ENCODE measurements around the gene PASD1. TPM values are rescaled to one million over a fixed set of nuclear protein-coding genes. Genes with fewer than 3 reads are reported as not detected.
"Not testable (repeated sequence)": the region's sequence is repeated elsewhere in the genome, so short reads cannot be mapped to it uniquely, and the experiment has no call there.

The PASD1 gene
- total RNA-seq, 3 donors from 2014 or later = not detected

GRCh38 chrX:151564035-151564434 is 560 bp downstream of the PASD1 start:
- Histone ChIP-seq H3K9me3 (no peaks in the 10 kb centered on the region), H3K4me3 (no peak overlapping the region), H3K36me3 (ENCODE audit: low read depth) (no peaks in the 10 kb centered on the region), H3K4me1 (ENCODE audit: low read depth) (no peaks in the 10 kb centered on the region)
- DNase-seq (no peak), ATAC-seq (no peak)
- no peak for TF ChIP-seq CTCF (IDR thresholded peaks at IDR 0.05)
- intact Hi-C loops (cut with DNase I, micrococcal nuclease) = no loop called here

GRCh38 chrX:151566872-151567271 is 3.4 kb downstream of the PASD1 start:
- H3K4me1 ChIP-seq (ENCODE audit: low read depth); H3K36me3 ChIP-seq (ENCODE audit: low read depth); ATAC-seq; H3K4me3 ChIP-seq; H3K9me3 ChIP-seq; intact Hi-C loops (cut with DNase I, micrococcal nuclease); DNase-seq: not testable (repeated sequence)

- no peaks in the 10 kb centered on the region for H3K9me3 ChIP-seq
- H3K4me3 ChIP-seq = no peak overlapping the region
- DNase-seq (no peak), ATAC-seq (no peak)
- no peak for TF ChIP-seq CTCF (IDR thresholded peaks at IDR 0.05)
- no peaks in the 10 kb centered on the region for H3K4me1 ChIP-seq (ENCODE audit: low read depth)
- no peaks in the 10 kb centered on the region for H3K36me3 ChIP-seq (ENCODE audit: low read depth)
- intact Hi-C loops (cut with DNase I, micrococcal nuclease) = no loop called here
Measured at GRCh38 chrX:151570561-151570960, 7.1 kb downstream of the PASD1 start.

- H3K36me3 ChIP-seq (ENCODE audit: low read depth); DNase-seq; H3K4me1 ChIP-seq (ENCODE audit: low read depth); ATAC-seq; H3K9me3 ChIP-seq; intact Hi-C loops (cut with DNase I, micrococcal nuclease); H3K4me3 ChIP-seq: not testable (repeated sequence)
Measured at GRCh38 chrX:151593384-151593783, 29.9 kb downstream of the PASD1 start.

GRCh38 chrX:151596282-151596681 is 32.8 kb downstream of the PASD1 start:
- Histone ChIP-seq H3K36me3 (ENCODE audit: low read depth) (no peaks in the 10 kb centered on the region), H3K4me1 (ENCODE audit: low read depth) (no peaks in the 10 kb centered on the region), H3K9me3 (no peaks in the 10 kb centered on the region), H3K4me3 (no peak overlapping the region)
- intact Hi-C loops (cut with DNase I, micrococcal nuclease) = no loop called here
- ATAC-seq (no peak), DNase-seq (no peak)
- no peak for TF ChIP-seq CTCF (IDR thresholded peaks at IDR 0.05)

GRCh38 chrX:151604931-151605330 is 41.5 kb downstream of the PASD1 start:
- Histone ChIP-seq H3K9me3 (no peaks in the 10 kb centered on the region), H3K4me1 (ENCODE audit: low read depth) (no peaks in the 10 kb centered on the region), H3K36me3 (ENCODE audit: low read depth) (no peaks in the 10 kb centered on the region), H3K4me3 (no peak overlapping the region)
- intact Hi-C loops (cut with DNase I, micrococcal nuclease) = no loop called here
- no peak for TF ChIP-seq CTCF (IDR thresholded peaks at IDR 0.05)
- ATAC-seq (no peak), DNase-seq (no peak)

- no peak overlapping the region for H3K4me3 ChIP-seq
- TF ChIP-seq CTCF (IDR thresholded peaks at IDR 0.05) = no peak
- no peaks in the 10 kb centered on the region for H3K36me3 ChIP-seq (ENCODE audit: low read depth)
- DNase-seq = no peak
- no peaks in the 10 kb centered on the region for H3K9me3 ChIP-seq
- H3K4me1 ChIP-seq (ENCODE audit: low read depth) = no peaks in the 10 kb centered on the region
- ATAC-seq = no peak
- intact Hi-C loops (cut with DNase I, micrococcal nuclease) = no loop called here
Measured at GRCh38 chrX:151609222-151609621, 45.7 kb downstream of the PASD1 start.
